Mammary epithelial cell (primary cell): ENCODE measurements around the gene SVIP.

ENCODE experiments used
- CTCF ChIP-seq, 2 donors: IDR thresholded peaks in 1 of 2; conservative IDR thresholded peaks in 1 of 2; 2 replicates each; pipeline ENCODE4 v1.5.1; 2011 to 2012; ENCODE audit warnings: inconsistent platforms in 2 of 2, low read length in 2 of 2, mild to moderate bottlenecking in 2 of 2, control low read depth in 1 of 2, low read depth in 1 of 2; ENCODE audit not compliant: insufficient read depth in 1 of 2; ENCODE audit errors: extremely low read depth in 1 of 2
- EZH2 ChIP-seq: IDR thresholded peaks from 2 replicates; pipeline ENCODE4 v1.6.1; 2012; ENCODE audit warnings: low read length, inconsistent platforms, borderline replicate concordance

DNA sequence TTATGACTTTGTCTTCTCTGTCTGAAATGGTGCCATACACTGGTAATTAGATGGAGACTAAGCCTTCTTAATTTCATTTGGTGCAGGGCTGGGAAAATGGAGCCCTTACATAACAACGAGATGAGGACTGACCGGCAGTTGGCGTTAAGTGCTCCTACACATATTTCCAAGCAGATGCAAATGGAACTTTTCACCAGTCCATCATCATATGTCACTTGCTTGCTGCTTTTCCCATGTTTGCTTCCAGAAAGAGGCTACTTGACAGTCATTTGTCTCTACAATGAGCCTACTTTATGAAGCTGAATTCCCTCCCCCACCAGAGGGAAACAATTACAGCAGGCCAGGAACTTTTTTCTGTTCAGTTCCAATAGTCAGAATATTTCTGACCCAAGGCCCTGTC, 32.6 kb downstream of the SVIP start:
- TF ChIP-seq CTCF (conservative IDR thresholded peaks at IDR 0.05 in 1 of 2, IDR thresholded peaks at IDR 0.05 in 1 of 2; ENCODE audit: extremely low read depth in 1 of 2, insufficient read depth in 1 of 2, low read depth in 1 of 2, low read length in 2 of 2) (no peak), EZH2 (no peak)
